ACC112 (cell line): ENCODE data around the gene APH1A.

Experiments used
- H2AFZ ChIP-seq: fragments of 200-600 bp; sonication (generic); one replicate; pipeline ENCODE4 v1.6.0; 2017; ENCODE audit warnings: antibody characterized with exemption, low read length; ENCODE audit not compliant: unreplicated experiment
- H3K27ac ChIP-seq: fragments of 200-600 bp; sonication (generic); 2 replicates; pipeline ENCODE4 v1.5.1; 2014; ENCODE audit warnings: low read depth, mild to moderate bottlenecking, antibody characterized with exemption, low read length, moderate library complexity
- H3K27me3 ChIP-seq: fragments of 200-600 bp; sonication (generic); 2 replicates; pipeline ENCODE4 v1.6.1; 2014; ENCODE audit warnings: mild to moderate bottlenecking, antibody characterized with exemption, low read length, moderate library complexity, mixed read lengths; ENCODE audit not compliant: insufficient read depth
- H3K36me3 ChIP-seq: fragments of 200-600 bp; sonication (generic); 2 replicates; pipeline ENCODE4 v1.6.1; 2016; ENCODE audit warnings: mild to moderate bottlenecking, antibody characterized with exemption, low read length, moderate library complexity, mixed read lengths; ENCODE audit not compliant: insufficient read depth
- H3K4me1 ChIP-seq: fragments of 200-600 bp; sonication (generic); one replicate; pipeline ENCODE4 v1.6.1; 2016; ENCODE audit warnings: low read length, mixed read lengths; ENCODE audit not compliant: insufficient read depth, unreplicated experiment, control insufficient read depth
- H3K4me3 ChIP-seq: fragments of 200-600 bp; sonication (generic); 2 replicates; pipeline ENCODE4 v1.5.1; 2014; ENCODE audit warnings: mild to moderate bottlenecking, low read depth, low read length
- H3K79me2 ChIP-seq: fragments of 200-600 bp; sonication (generic); one replicate; pipeline ENCODE4 v1.6.0; 2016; ENCODE audit warnings: low read length; ENCODE audit not compliant: control insufficient read depth, unreplicated experiment, insufficient read depth

The APH1A gene

GRCh38 chr1:150288822-150289221 is 20.0 kb upstream of the APH1A start:
- no peak overlapping the region for H3K4me3 ChIP-seq
- no peaks in the 10 kb centered on the region for H3K27me3 ChIP-seq
- H3K36me3 ChIP-seq, result 0 out of 2 replicates have a peak, but pooled peaks cover 4% of the 10 kb centered on the region
- H3K27ac ChIP-seq, result no peak overlapping the region
- H3K4me1 ChIP-seq, result peaks cover 7% of the 10 kb centered on the region
- peaks cover 2% of the 10 kb centered on the region for H3K79me2 ChIP-seq
- H2AFZ ChIP-seq, result no peak overlapping the region

DNA sequence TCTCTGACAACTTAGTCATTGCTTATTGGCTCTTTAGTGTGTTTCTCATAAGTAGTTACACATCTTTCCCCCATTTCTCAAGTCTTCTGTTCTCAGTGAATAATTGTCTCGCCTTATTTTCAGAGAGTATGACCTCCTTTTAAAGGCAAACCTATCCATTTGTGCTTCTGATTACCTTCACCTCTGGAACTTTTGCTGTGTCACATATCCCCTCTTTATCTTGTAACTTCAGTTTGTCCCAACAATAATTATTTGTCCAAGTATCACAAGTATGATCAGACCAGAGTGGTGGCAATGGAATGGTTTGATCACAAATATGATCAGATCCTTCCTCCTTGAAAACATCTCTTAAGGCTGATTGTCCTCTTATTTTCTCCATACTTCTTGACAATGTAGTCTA is 19.6 kb upstream of the APH1A start:
- no peaks in the 10 kb centered on the region for H3K79me2 ChIP-seq
- H3K27ac ChIP-seq, result no peak overlapping the region
- H2AFZ ChIP-seq, result no peak overlapping the region
- peaks cover 6% of the 10 kb centered on the region for H3K4me1 ChIP-seq
- H3K27me3 ChIP-seq, result no peaks in the 10 kb centered on the region
- H3K36me3 ChIP-seq, result 0 out of 2 replicates have a peak, but pooled peaks cover 4% of the 10 kb centered on the region
- no peak overlapping the region for H3K4me3 ChIP-seq

GRCh38 chr1:150283260-150283659 is 14.4 kb upstream of the APH1A start:
- Histone ChIP-seq H3K27me3 (no peaks in the 10 kb centered on the region), H2AFZ (peak overlapping the region; percentile 17), H3K36me3 (0 out of 2 replicates have a peak, but pooled peaks cover 4% of the 10 kb centered on the region), H3K27ac (no peak overlapping the region), H3K4me1 (peaks cover 11% of the 10 kb centered on the region), H3K4me3 (peak overlapping the region; percentile 82), H3K79me2 (no peaks in the 10 kb centered on the region)

GRCh38 chr1:150282558-150282958 is 13.7 kb upstream of the APH1A start:
- Histone ChIP-seq H3K27me3 (no peaks in the 10 kb centered on the region), H2AFZ (peak overlapping the region; percentile 17), H3K79me2 (no peaks in the 10 kb centered on the region), H3K27ac (no peak overlapping the region), H3K4me1 (peaks cover 11% of the 10 kb centered on the region), H3K4me3 (peak overlapping the region; percentile 82), H3K36me3 (0 out of 2 replicates have a peak, but pooled peaks cover 4% of the 10 kb centered on the region)

- peak within 1 kb of the TSS; percentile 97 for H2AFZ ChIP-seq
- H3K27ac ChIP-seq, result peak within 1 kb of the TSS; percentile 90
- peak within 1 kb of the TSS; percentile 82 for H3K4me3 ChIP-seq
Observed at GRCh38 chr1:150281758-150282557, 13.1 kb upstream of the APH1A start, which contains the start of gene CIART. TSS of gene CIART (plus strand) at chr1:150282554. CDS start at chr1:150283268, 714 bp downstream.

GRCh38 chr1:150281221-150281757 is 12.5 kb upstream of the APH1A start:
- Histone ChIP-seq H3K27ac (peak overlapping the region; percentile 90), H3K79me2 (no peaks in the 10 kb centered on the region), H2AFZ (peak overlapping the region; percentile 97), H3K4me3 (peak overlapping the region; percentile 82), H3K36me3 (0 out of 2 replicates have a peak, but pooled peaks cover 4% of the 10 kb centered on the region), H3K27me3 (no peaks in the 10 kb centered on the region), H3K4me1 (peaks cover 11% of the 10 kb centered on the region)

More at GRCh38 chr1:150281758-150282557, 13.1 kb upstream of the APH1A start, which contains the start of gene CIART:
- Histone ChIP-seq H3K79me2 (no peaks in the 10 kb centered on the region), H3K36me3 (0 out of 2 replicates have a peak, but pooled peaks cover 4% of the 10 kb centered on the region), H3K4me1 (peaks cover 11% of the 10 kb centered on the region), H3K27me3 (no peaks in the 10 kb centered on the region)

DNA sequence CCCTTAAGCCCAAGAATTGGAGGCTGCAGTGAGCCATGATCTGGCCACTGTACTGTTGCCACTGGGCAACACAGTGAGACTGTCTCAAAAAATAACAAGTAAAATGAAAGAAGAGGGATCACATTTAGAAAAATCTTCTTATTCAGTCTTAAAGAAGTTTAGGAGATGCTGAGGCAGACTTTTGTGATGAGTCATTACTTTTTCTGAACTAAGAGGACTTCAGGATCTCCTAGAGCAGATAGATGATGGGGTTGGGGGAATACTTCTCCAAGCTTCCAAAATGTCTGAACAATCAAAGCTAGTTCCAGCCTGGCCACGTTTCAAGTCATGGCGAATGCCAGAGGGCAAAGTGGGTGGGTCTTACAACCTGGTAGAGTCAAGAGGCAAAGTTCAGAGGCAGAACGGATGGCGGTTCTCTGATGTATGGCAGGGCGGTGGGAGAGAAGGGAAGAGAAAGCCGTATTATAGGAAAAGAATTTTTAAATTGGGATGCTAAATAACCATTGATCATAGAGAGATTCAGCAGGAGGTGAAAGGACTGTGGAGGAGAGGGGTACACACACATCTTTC is 11.4 kb upstream of the APH1A start:
- H2AFZ ChIP-seq, result no peak overlapping the region
- H3K4me3 ChIP-seq, result no peak overlapping the region

GRCh38 chr1:150273311-150273710 is 4.5 kb upstream of the APH1A start:
- Histone ChIP-seq H3K27me3 (no peaks in the 10 kb centered on the region), H3K4me3 (peak overlapping the region; percentile 74)

More for the DNA sequence above, 11.4 kb upstream of the APH1A start:
- no peaks in the 10 kb centered on the region for H3K27me3 ChIP-seq
- H3K36me3 ChIP-seq, result 0 out of 2 replicates have a peak, but pooled peaks cover 4% of the 10 kb centered on the region
- H3K4me1 ChIP-seq, result peaks cover 11% of the 10 kb centered on the region
- no peaks in the 10 kb centered on the region for H3K79me2 ChIP-seq
- H3K27ac ChIP-seq, result peak overlapping the region; percentile 90; the same call in 1 of the 2 replicates

DNA sequence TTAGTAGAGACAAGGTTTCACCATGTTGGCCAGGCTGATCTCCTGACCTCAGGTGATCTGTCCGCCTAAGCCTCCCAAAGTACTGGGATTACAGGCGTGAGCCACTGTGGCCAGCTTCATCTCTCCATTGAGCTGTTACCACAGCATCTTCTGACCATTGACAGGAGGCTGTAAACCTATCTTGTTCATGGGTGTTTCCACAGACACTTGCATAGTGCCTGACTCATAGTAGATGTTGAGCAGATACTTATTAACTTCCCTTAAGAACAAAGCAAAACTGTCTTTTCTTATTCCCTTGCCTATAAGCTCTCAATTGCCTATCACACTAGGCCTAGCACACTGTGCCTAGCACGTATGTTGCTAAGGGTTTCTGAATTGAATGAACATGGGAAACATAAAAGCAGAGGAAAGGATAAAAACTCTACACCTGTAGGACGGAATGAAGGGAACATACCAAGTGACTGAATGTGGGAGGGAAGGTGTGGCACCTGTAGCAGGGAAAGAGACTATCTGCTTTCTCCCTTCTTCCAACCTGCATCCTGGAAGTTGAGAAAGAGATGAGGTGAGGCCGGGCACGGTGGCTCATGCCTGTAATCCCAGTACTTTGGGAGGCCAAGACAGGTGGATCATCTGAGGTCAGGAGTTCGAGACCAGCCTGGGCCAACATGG is 2.6 kb upstream of the APH1A start:
- peaks cover 28% of the 10 kb centered on the region for H3K79me2 ChIP-seq
- H3K27ac ChIP-seq, result no peak overlapping the region
- no peak overlapping the region for H3K4me3 ChIP-seq
- peaks cover 30% of the 10 kb centered on the region for H3K4me1 ChIP-seq
- H2AFZ ChIP-seq, result no peak overlapping the region
- no peaks in the 10 kb centered on the region for H3K27me3 ChIP-seq
- peaks cover under 1% of the 10 kb centered on the region; the same call in 1 of the 2 replicates for H3K36me3 ChIP-seq

More at GRCh38 chr1:150273311-150273710, 4.5 kb upstream of the APH1A start:
- Histone ChIP-seq H3K36me3 (no peaks in the 10 kb centered on the region), H2AFZ (peak overlapping the region; percentile 65), H3K4me1 (peaks cover 20% of the 10 kb centered on the region), H3K79me2 (peaks cover 10% of the 10 kb centered on the region), H3K27ac (peak overlapping the region; percentile 57)

GRCh38 chr1:150269451-150269850 is 635 bp upstream of the APH1A start:
- Histone ChIP-seq H2AFZ (peak overlapping the region; percentile 62), H3K27ac (peak overlapping the region; percentile 43), H3K79me2 (peaks cover 28% of the 10 kb centered on the region), H3K36me3 (peaks cover 6% of the 10 kb centered on the region; the same call in 1 of the 2 replicates), H3K27me3 (no peaks in the 10 kb centered on the region), H3K4me3 (peak overlapping the region; percentile 96), H3K4me1 (peaks cover 30% of the 10 kb centered on the region)
